PC-3 (cell line): ENCODE results near the gene PTPMT1. TPM values are rescaled to one million over a fixed set of nuclear protein-coding genes. Genes with fewer than 3 reads are reported as not detected.

ENCODE experiments used
- ATAC-seq: fragments of 200-7000 bp; cut with Tn5 transposase; 2 replicates; pipeline ENCODE4 v1.9.1; 2020; ENCODE audit warnings: mild to moderate bottlenecking, moderate library complexity
- BruUV-seq: library from RNA; stranded (reverse); fragments of 400-500 nt; replicated peaks from 2 replicates; lab custom pipeline; 2021; lab: Mats Ljungman, UMichigan
- CTCF ChIA-PET: fragments of 300-600 bp; sonication (Branson Sonifier 250); formaldehyde crosslinking; loops from one replicate; lab custom pipeline; 2022; ENCODE audit warnings: antibody characterized with exemption; lab: Charles Lee
- POLR2A ChIA-PET: fragments of 300-600 bp; sonication (Branson Sonifier 250); formaldehyde crosslinking; loops from one replicate; lab custom pipeline; 2022; ENCODE audit warnings: antibody characterized with exemption; ENCODE audit not compliant: unreplicated experiment; lab: Charles Lee
- DNase-seq: peaks from one replicate; pipeline ENCODE4 v3.0.0-alpha.2; 2015
- H2AFZ ChIP-seq: fragments of 300-600 bp; sonication (generic); 2 replicates; pipeline ENCODE4 v1.6.0; 2016; ENCODE audit warnings: antibody characterized with exemption, low read length
- H3F3A ChIP-seq: fragments of 300-600 bp; sonication (generic); one replicate; pipeline ENCODE4 v1.6.0; 2017; ENCODE audit warnings: antibody characterized with exemption, low read length, control low read depth, mild to moderate bottlenecking; ENCODE audit not compliant: unreplicated experiment
- H3K27ac ChIP-seq: fragments of 300-600 bp; sonication (generic); 2 replicates; pipeline ENCODE4 v1.5.1; 2016; ENCODE audit warnings: mild to moderate bottlenecking, low read length
- H3K27me3 ChIP-seq: fragments of 300-600 bp; sonication (generic); 2 replicates; pipeline ENCODE4 v1.6.1; 2016; ENCODE audit warnings: low read length, mixed read lengths
- H3K36me3 ChIP-seq: fragments of 300-600 bp; sonication (generic); 2 replicates; pipeline ENCODE4 v1.6.1; 2016; ENCODE audit warnings: low read depth, mixed run types, low read length, mixed read lengths
- H3K4me1 ChIP-seq: fragments of 300-600 bp; sonication (generic); 2 replicates; pipeline ENCODE4 v1.5.1; 2016; ENCODE audit warnings: low read length; ENCODE audit not compliant: insufficient read depth
- H3K4me2 ChIP-seq: fragments of 300-600 bp; sonication (generic); 2 replicates; pipeline ENCODE4 v1.6.0; 2016; ENCODE audit warnings: low read length
- H3K4me3 ChIP-seq: fragments of 300-600 bp; sonication (generic); 2 replicates; pipeline ENCODE4 v1.5.1; 2016; ENCODE audit warnings: mild to moderate bottlenecking, low read length, mixed read lengths
- H3K79me2 ChIP-seq: fragments of 300-600 bp; sonication (generic); 2 replicates; pipeline ENCODE4 v1.6.1; 2017; ENCODE audit warnings: low read length, mixed read lengths
- H3K9ac ChIP-seq: fragments of 300-600 bp; sonication (generic); 2 replicates; pipeline ENCODE4 v1.6.0; 2016; ENCODE audit warnings: mild to moderate bottlenecking, low read length
- H3K9me2 ChIP-seq: fragments of 300-600 bp; sonication (generic); replicated peaks from 2 replicates; pipeline ENCODE4 v1.6.1; 2016; ENCODE audit warnings: mixed run types, low read length, mixed read lengths
- H3K9me3 ChIP-seq: fragments of 300-600 bp; sonication (generic); 2 replicates; pipeline ENCODE4 v1.6.1; 2016; ENCODE audit warnings: low read length, mixed read lengths
- H4K20me1 ChIP-seq: fragments of 300-600 bp; sonication (generic); 2 replicates; pipeline ENCODE4 v1.6.1; 2016; ENCODE audit warnings: low read length, mixed read lengths
- EZH2 ChIP-seq: fragments of 300-600 bp; sonication (generic); IDR thresholded peaks from one replicate; pipeline ENCODE4 v1.6.1; 2017; ENCODE audit warnings: antibody characterized with exemption, mild to moderate bottlenecking, low read length; ENCODE audit not compliant: unreplicated experiment
- EZH2phosphoT487 ChIP-seq: fragments of 300-600 bp; sonication (generic); IDR thresholded peaks from 2 replicates; pipeline ENCODE4 v1.6.1; 2018; ENCODE audit warnings: mild to moderate bottlenecking, antibody characterized with exemption, low read length, borderline replicate concordance
- intact Hi-C: fragments of 100-400 bp; cut with micrococcal nuclease; formaldehyde crosslinking; loops from 2 replicates; pipeline ENCODE4 v1.9.0; 2023
- total RNA-seq: library from RNA; depleted of rRNA; stranded (reverse); fragments of >200 nt; gene quantifications from 2 replicates; pipeline ENCODE4 v1.2.3, GENCODE V29; 2014
- TF ChIP-seq, protein P1 (sequence below): fragments of 300-600 bp; sonication (generic); conservative IDR thresholded peaks from 2 replicates; pipeline ENCODE4 v1.5.1; 2017; ENCODE audit warnings: antibody characterized with exemption, low read depth, mild to moderate bottlenecking, low read length

Gene PTPMT1
- total RNA-seq, 1 experiment from 2014 or later, result 212 TPM

DNA sequence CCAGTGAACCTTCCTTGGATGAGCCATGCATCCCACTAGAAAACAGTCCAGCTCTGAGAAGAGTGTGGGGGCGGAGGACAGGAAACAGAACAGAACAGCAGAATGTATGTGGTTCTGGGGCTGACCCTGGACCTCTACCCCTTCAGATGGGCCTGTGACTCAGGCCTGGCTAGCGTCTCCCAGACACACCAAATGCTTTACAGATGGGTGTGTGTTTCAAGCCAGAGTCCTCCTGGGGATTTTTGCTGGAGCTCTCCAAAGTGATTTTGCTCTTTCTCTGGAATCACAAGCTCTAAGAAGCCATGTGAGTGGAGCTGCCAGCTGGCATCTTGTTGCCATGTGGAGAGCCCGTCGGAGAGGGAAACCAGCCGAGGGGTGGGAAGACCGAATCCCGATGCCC is 42.0 kb downstream of the PTPMT1 start:
- Histone ChIP-seq H3K79me2 (no peaks in the 10 kb centered on the region), H3K9me3 (no peaks in the 10 kb centered on the region), H3K9ac (no peak overlapping the region), H3F3A (no peaks in the 10 kb centered on the region), H3K4me2 (no peak overlapping the region), H4K20me1 (no peaks in the 10 kb centered on the region), H3K4me3 (no peak overlapping the region), H2AFZ (no peak overlapping the region), H3K27me3 (no peaks in the 10 kb centered on the region), H3K36me3 (no peaks in the 10 kb centered on the region), H3K9me2 (no peaks in the 10 kb centered on the region), H3K4me1 (no peaks in the 10 kb centered on the region), H3K27ac (no peak overlapping the region)
- intact Hi-C loops, result no loop called here
- no peak for DNase-seq
- no TSS peak for BruUV-seq
- POLR2A ChIA-PET, result no interaction called here
- CTCF ChIA-PET, result no interaction called here
- TF ChIP-seq EZH2phosphoT487 (no peak), EZH2 (no peak)
- TF ChIP-seq, protein P1, sequence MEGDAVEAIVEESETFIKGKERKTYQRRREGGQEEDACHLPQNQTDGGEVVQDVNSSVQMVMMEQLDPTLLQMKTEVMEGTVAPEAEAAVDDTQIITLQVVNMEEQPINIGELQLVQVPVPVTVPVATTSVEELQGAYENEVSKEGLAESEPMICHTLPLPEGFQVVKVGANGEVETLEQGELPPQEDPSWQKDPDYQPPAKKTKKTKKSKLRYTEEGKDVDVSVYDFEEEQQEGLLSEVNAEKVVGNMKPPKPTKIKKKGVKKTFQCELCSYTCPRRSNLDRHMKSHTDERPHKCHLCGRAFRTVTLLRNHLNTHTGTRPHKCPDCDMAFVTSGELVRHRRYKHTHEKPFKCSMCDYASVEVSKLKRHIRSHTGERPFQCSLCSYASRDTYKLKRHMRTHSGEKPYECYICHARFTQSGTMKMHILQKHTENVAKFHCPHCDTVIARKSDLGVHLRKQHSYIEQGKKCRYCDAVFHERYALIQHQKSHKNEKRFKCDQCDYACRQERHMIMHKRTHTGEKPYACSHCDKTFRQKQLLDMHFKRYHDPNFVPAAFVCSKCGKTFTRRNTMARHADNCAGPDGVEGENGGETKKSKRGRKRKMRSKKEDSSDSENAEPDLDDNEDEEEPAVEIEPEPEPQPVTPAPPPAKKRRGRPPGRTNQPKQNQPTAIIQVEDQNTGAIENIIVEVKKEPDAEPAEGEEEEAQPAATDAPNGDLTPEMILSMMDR, result no peak
- ATAC-seq, result no peak

DNA sequence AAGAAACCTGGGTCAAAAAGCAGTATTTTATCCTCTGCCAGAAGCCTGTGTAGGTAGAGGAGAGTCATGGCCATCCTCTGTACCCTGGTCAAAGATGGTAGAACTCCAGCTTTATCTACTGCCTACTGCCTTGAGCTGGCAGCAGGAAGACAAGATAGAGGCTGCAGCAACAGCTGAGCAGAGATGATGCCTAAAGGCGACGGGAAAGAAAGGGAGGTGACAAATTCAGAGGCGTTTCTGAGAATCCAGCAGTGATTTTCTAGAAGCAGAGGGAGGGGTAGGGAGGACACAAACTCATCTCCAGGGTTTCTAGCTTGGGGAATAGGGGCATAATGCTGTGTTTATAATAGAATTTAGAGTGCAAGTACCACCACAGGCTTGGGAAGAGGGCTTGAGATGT is 44.3 kb downstream of the PTPMT1 start:
- no peak overlapping the region for H2AFZ ChIP-seq
- TF ChIP-seq EZH2phosphoT487, result no peak
- TF ChIP-seq, protein P1, result no peak
- no peak for TF ChIP-seq EZH2
- H3K4me3 ChIP-seq, result no peak overlapping the region
- DNase-seq (no peak), ATAC-seq (no peak)
- no peaks in the 10 kb centered on the region for H4K20me1 ChIP-seq
- intact Hi-C loops, result no loop called here
- no peaks in the 10 kb centered on the region for H3F3A ChIP-seq
- H3K27ac ChIP-seq, result no peak overlapping the region
- POLR2A ChIA-PET, result no interaction called here
- H3K4me1 ChIP-seq, result no peaks in the 10 kb centered on the region
- CTCF ChIA-PET, result no interaction called here
- H3K36me3 ChIP-seq, result no peaks in the 10 kb centered on the region
- no peaks in the 10 kb centered on the region for H3K79me2 ChIP-seq
- no peak overlapping the region for H3K4me2 ChIP-seq
- no peak overlapping the region for H3K9ac ChIP-seq
- no peaks in the 10 kb centered on the region for H3K9me2 ChIP-seq
- H3K27me3 ChIP-seq, result no peaks in the 10 kb centered on the region
- no peaks in the 10 kb centered on the region for H3K9me3 ChIP-seq
- no TSS peak for BruUV-seq

DNA sequence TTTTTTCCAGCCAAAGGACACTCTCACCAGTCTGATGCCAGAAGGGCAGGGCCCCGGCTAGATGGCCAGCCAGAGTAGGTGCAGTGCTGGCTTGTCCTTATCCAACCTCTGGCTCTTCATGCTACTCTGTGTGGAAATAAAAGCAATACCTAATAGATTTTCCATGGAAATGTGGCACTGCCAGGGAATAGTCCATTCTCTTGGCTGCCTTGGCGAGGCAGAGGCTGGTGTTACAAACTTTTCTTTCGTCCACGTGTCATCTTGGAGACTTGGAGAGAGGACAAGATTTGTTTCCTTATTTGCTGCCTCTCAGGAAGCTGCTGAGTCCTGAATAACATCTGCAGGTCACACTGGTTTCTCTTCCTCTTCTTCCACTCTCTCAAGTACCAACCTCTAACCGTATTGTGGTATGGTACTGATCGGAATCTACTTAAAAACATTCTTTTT is 46.0 kb downstream of the PTPMT1 start:
- H3K9ac ChIP-seq, result no peak overlapping the region
- no peak overlapping the region for H3K27ac ChIP-seq
- no peak for ATAC-seq

More for the DNA sequence above, 46.0 kb downstream of the PTPMT1 start:
- CTCF ChIA-PET, result no interaction called here
- Histone ChIP-seq H3K4me2 (no peak overlapping the region), H3K79me2 (no peaks in the 10 kb centered on the region), H3K4me1 (no peaks in the 10 kb centered on the region), H3K9me2 (no peaks in the 10 kb centered on the region), H2AFZ (no peak overlapping the region), H3K27me3 (no peaks in the 10 kb centered on the region), H4K20me1 (no peaks in the 10 kb centered on the region), H3K4me3 (no peak overlapping the region), H3K9me3 (no peaks in the 10 kb centered on the region), H3F3A (no peaks in the 10 kb centered on the region), H3K36me3 (no peaks in the 10 kb centered on the region)
- TF ChIP-seq EZH2 (no peak), EZH2phosphoT487 (no peak)
- TF ChIP-seq, protein P1, result no peak
- no TSS peak for BruUV-seq
- DNase-seq, result no peak
- intact Hi-C loops, result no loop called here
- POLR2A ChIA-PET, result no interaction called here
